ENCODE data around the gene OOSP4A.
"Not testable (repeated sequence)": the region's sequence is repeated elsewhere in the genome, so short reads cannot be mapped to it uniquely, and the experiment has no call there.

The OOSP4A gene

GRCh38 chr11:59981106-59981770, 17.4 kb downstream of the OOSP4A start:
- DNase-seq, result no peak

GRCh38 chr11:59982037-59982436, 18.2 kb downstream of the OOSP4A start:
- DNase-seq, result not testable (repeated sequence)

- DNase-seq, result no peak
These were observed 19.4 kb downstream of the OOSP4A start for GRCh38 chr11:59983212-59983611.

- no peak for DNase-seq
These were observed 20.5 kb downstream of the OOSP4A start for GRCh38 chr11:59984368-59984767.

- no peak for DNase-seq
These were observed 26.6 kb downstream of the OOSP4A start for GRCh38 chr11:59990421-59990820.

GRCh38 chr11:59992425-59992824, 28.6 kb downstream of the OOSP4A start:
- DNase-seq, result no peak

GRCh38 chr11:59997800-59998199, 34.0 kb downstream of the OOSP4A start:
- no peak for DNase-seq

GRCh38 chr11:59999691-60000090, 35.9 kb downstream of the OOSP4A start:
- no peak for DNase-seq

- DNase-seq, result no peak
These were observed 39.9 kb downstream of the OOSP4A start for GRCh38 chr11:60003729-60004128.

GRCh38 chr11:60005360-60005759, 41.5 kb downstream of the OOSP4A start:
- DNase-seq, result no peak

GRCh38 chr11:60016881-60017280, 53.0 kb downstream of the OOSP4A start, which contains the start of gene OOSP4B:
Gene OOSP4B, plus strand, starts transcription at chr11:60017181.
- DNase-seq, result no peak

GRCh38 chr11:60018058-60018457, 54.2 kb downstream of the OOSP4A start:
- no peak for DNase-seq

Measured in inflammatory macrophage treated with lipopolysaccharide for 4 hours (primary cell).